Endothelial cell of umbilical vein (primary cell): ENCODE results near the gene KAT7. TPM values are rescaled to one million over a fixed set of nuclear protein-coding genes. Genes with fewer than 3 reads are reported as not detected.

Experiments
- BruUV-seq: library from RNA; stranded (reverse); fragments of 400-500 nt; replicated peaks from 2 replicates; lab custom pipeline; 2021; lab: Mats Ljungman, UMichigan
- CTCF ChIA-PET: fragments of 300-600, 350-600 bp; sonication (Branson Sonifier 250); formaldehyde crosslinking; loops from one replicate; lab custom pipeline; 2021; ENCODE audit warnings: antibody characterized with exemption, inconsistent platforms; lab: Charles Lee
- POLR2A ChIA-PET: fragments of 300-600, 350-600 bp; sonication (Branson Sonifier 250); formaldehyde crosslinking; loops from one replicate; lab custom pipeline; 2021; ENCODE audit warnings: antibody characterized with exemption, inconsistent platforms; lab: Charles Lee
- DNase-seq: peaks from one replicate; pipeline ENCODE4 v3.0.0-alpha.2; 2011; ENCODE audit warnings: low read depth, low spot score
- FAIRE-seq: peaks from 2 replicates; lab custom pipeline; 2011; peaks lifted over from hg19 to GRCh38; lab: Jason Lieb, UNC
- H2AFZ ChIP-seq: 2 replicates; pipeline ENCODE4 v1.6.0; 2012; ENCODE audit warnings: low read depth, low read length, control low read depth, inconsistent platforms
- H3K27ac ChIP-seq: 2 replicates; pipeline ENCODE4 v1.5.1; 2011; ENCODE audit warnings: low read depth, mild to moderate bottlenecking, control low read depth, low read length, moderate library complexity; ENCODE audit not compliant: insufficient read depth
- H3K27me3 ChIP-seq, 2 experiments: 2 replicates each; pipeline versions ENCODE4 v1.6.0 to v1.6.1; 2011; ENCODE audit warnings: low read length in 2 of 2, mixed read lengths in 1 of 2; ENCODE audit not compliant: control insufficient read depth in 2 of 2, insufficient read depth in 2 of 2
- H3K36me3 ChIP-seq, 2 experiments: 2 replicates in 1 of 2; 3 replicates in 1 of 2; pipeline ENCODE4 v1.5.1; 2011; ENCODE audit warnings: low read length in 2 of 2, mild to moderate bottlenecking in 1 of 2, moderate library complexity in 1 of 2; ENCODE audit not compliant: control insufficient read depth in 2 of 2, insufficient read depth in 2 of 2; ENCODE audit errors: extremely low read depth in 1 of 2
- H3K4me1 ChIP-seq: 3 replicates; pipeline ENCODE4 v1.5.1; 2011; ENCODE audit warnings: mild to moderate bottlenecking, low read length; ENCODE audit not compliant: control insufficient read depth, insufficient read depth; ENCODE audit errors: extremely low read depth
- H3K4me2 ChIP-seq: 2 replicates; pipeline ENCODE4 v1.6.1; 2011; ENCODE audit warnings: low read length, control low read depth, mixed read lengths; ENCODE audit not compliant: insufficient read depth
- H3K4me3 ChIP-seq, 3 experiments: fragments of 200-600 bp in 1 of 3; sonication (generic), shearing (Covaris generic) in 1 of 3; replicated peaks in 1 of 3; 2 replicates each; pipeline ENCODE4 v1.5.1; 2011 to 2016; ENCODE audit warnings: control low read depth in 3 of 3, low read length in 3 of 3, mild to moderate bottlenecking in 2 of 3, inconsistent platforms in 1 of 3, low read depth in 1 of 3, moderate library complexity in 1 of 3; ENCODE audit not compliant: insufficient read depth in 1 of 3
- H3K79me2 ChIP-seq: 2 replicates; pipeline ENCODE4 v1.6.0; 2012; ENCODE audit warnings: low read length, inconsistent platforms; ENCODE audit not compliant: control insufficient read depth, insufficient read depth
- H3K9ac ChIP-seq: replicated peaks from 2 replicates; pipeline ENCODE3; 2011; ENCODE audit warnings: low read length, control low read depth; ENCODE audit not compliant: insufficient read depth; ENCODE audit errors: extremely low read depth
- H3K9me1 ChIP-seq: replicated peaks from 3 replicates; pipeline ENCODE4 v1.6.0; 2011; ENCODE audit warnings: mild to moderate bottlenecking, low read length; ENCODE audit not compliant: control insufficient read depth, insufficient read depth; ENCODE audit errors: extremely low read depth
- H3K9me3 ChIP-seq: replicated peaks from 2 replicates; pipeline ENCODE4 v1.5.1; 2012; ENCODE audit warnings: low read length, inconsistent platforms; ENCODE audit not compliant: control insufficient read depth, insufficient read depth
- H4K20me1 ChIP-seq: replicated peaks from 2 replicates; pipeline ENCODE3; 2011; ENCODE audit warnings: mild to moderate bottlenecking, low read length; ENCODE audit not compliant: control insufficient read depth, insufficient read depth; ENCODE audit errors: extremely low read depth
- EZH2 ChIP-seq: IDR thresholded peaks from 2 replicates; pipeline ENCODE4 v1.6.1; 2012; ENCODE audit warnings: borderline replicate concordance, low read depth, mild to moderate bottlenecking, moderate library complexity, low read length, inconsistent platforms; ENCODE audit not compliant: severe bottlenecking
- GATA2 ChIP-seq: IDR thresholded peaks from 2 replicates; pipeline ENCODE4 v1.7.0; 2011; ENCODE audit warnings: low read depth, mild to moderate bottlenecking, moderate library complexity, mixed read lengths, low read length; ENCODE audit not compliant: insufficient read length, insufficient read depth
- dilution Hi-C: fragments of 300-500 bp; cut with MboI; formaldehyde crosslinking; loops from one replicate; pipeline ENCODE4 v1.15.0; 2019; ENCODE audit warnings: low sequenced_read_pairs; ENCODE audit not compliant: extremely low pct_ligation_motif_present
- intact Hi-C: fragments of 100-400 bp; cut with micrococcal nuclease; formaldehyde crosslinking; loops from one replicate; pipeline ENCODE4 v1.10.0; 2022
- polyA plus RNA-seq, 4 experiments: library from polyadenylated mRNA; depleted of rRNA in 3 of 4; stranded (reverse) in 3 of 4; unstranded in 1 of 4; fragments of >200 nt; gene quantifications; 2 replicates each; pipeline versions ENCODE4 v1.2.1 to v1.2.3, GENCODE V29; 2011 to 2012; ENCODE audit warnings: missing spikeins in 1 of 4
- total RNA-seq: library from RNA; stranded (reverse); gene quantifications from 2 replicates; pipeline ENCODE4 v1.2.3, GENCODE V29; 2021
- TF ChIP-seq, protein P1 (sequence below), 2 donors: IDR thresholded peaks; 1 replicate in 1 of 2; 2 replicates in 1 of 2; pipeline ENCODE4 v1.5.1; 2011; ENCODE audit warnings: low read length in 2 of 2, mild to moderate bottlenecking in 2 of 2, moderate library complexity in 2 of 2, control low read depth in 1 of 2, inconsistent platforms in 1 of 2, low read depth in 1 of 2; ENCODE audit not compliant: insufficient read depth in 1 of 2; ENCODE audit errors: extremely low read depth in 1 of 2

KAT7 gene
- total and polyA plus RNA-seq, 2 donors (not counting 3 experiments of a cell fraction or from before 2014, with no cell fraction given) = 44.5 to 66.2 TPM

DNA sequence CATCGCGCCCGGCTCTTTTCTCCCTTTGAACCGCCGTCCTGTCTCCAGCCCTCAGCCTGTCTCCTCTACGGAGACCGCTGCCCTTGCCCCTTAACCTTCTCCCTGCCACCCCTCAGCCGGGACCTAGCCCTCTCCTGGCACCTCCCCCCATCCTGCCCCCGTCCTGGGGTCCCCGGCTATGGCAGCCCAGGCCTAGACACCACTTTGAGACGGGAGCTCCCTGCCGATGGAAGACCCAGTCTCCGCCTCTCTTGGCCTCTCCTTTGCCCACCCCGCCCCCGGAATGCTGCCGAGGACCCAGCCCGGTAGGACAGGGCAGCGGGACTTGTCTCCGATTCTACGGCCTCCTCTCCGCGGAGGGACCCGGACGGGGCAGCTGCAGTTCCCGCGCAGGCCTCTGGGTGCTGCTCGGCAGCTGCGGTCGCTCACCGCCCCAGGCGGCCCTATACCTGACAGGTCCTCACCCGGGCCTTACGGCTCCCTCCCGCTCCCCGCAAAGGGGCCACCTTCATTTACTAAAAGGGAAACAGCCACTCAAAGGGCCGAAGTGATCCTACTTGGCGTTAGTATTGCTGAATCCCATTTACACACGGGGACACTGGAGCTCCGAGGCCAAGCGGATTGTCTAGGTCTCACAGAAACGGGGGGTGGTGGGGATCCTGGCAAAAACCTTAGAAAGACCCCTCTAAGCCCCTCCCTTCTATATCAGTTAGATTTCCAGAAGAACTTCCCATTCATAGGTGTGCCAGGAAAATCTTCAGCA is 92.0 kb downstream of the KAT7 start:
- no peak overlapping the region for H3K27ac ChIP-seq
- dilution Hi-C loops = no loop called here
- TF ChIP-seq GATA2 = no peak
- TF ChIP-seq, protein P1, sequence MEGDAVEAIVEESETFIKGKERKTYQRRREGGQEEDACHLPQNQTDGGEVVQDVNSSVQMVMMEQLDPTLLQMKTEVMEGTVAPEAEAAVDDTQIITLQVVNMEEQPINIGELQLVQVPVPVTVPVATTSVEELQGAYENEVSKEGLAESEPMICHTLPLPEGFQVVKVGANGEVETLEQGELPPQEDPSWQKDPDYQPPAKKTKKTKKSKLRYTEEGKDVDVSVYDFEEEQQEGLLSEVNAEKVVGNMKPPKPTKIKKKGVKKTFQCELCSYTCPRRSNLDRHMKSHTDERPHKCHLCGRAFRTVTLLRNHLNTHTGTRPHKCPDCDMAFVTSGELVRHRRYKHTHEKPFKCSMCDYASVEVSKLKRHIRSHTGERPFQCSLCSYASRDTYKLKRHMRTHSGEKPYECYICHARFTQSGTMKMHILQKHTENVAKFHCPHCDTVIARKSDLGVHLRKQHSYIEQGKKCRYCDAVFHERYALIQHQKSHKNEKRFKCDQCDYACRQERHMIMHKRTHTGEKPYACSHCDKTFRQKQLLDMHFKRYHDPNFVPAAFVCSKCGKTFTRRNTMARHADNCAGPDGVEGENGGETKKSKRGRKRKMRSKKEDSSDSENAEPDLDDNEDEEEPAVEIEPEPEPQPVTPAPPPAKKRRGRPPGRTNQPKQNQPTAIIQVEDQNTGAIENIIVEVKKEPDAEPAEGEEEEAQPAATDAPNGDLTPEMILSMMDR (IDR thresholded peaks at IDR 0.05; ENCODE audit: extremely low read depth in 1 of 2, insufficient read depth in 1 of 2, low read depth in 1 of 2, low read length in 2 of 2) = peak; percentile 83 to 98
- peak; percentile 59 for TF ChIP-seq EZH2
- H3K9me1 ChIP-seq = no peaks in the 10 kb centered on the region
- DNase-seq = peak; percentile 54
- POLR2A ChIA-PET = no interaction called here
- H3K4me3 ChIP-seq = no peak overlapping the region
- no peak overlapping the region for H3K4me2 ChIP-seq
- no peaks in the 10 kb centered on the region for H3K36me3 ChIP-seq
- H4K20me1 ChIP-seq = no peaks in the 10 kb centered on the region
- peak overlapping the region; percentile 43 for H2AFZ ChIP-seq
- CTCF ChIA-PET = interaction anchor here (0.5 to 26.9 kb wide), 27 partner anchors 9 to 1244 kb away, joined by 3 to 590 read pairs (median 4); partner anchors contain the start of gene DLX3
- intact Hi-C loops = loop anchor here (1.0 to 5.0 kb wide), 2 partner anchors 72 to 116 kb away; no protein-coding TSS in a partner anchor
- H3K79me2 ChIP-seq = no peaks in the 10 kb centered on the region
- peaks cover 19 to 23% of the 10 kb centered on the region in 2 experiments for H3K27me3 ChIP-seq
- no peaks in the 10 kb centered on the region for H3K4me1 ChIP-seq
- no peak overlapping the region for H3K9ac ChIP-seq
- BruUV-seq = no TSS peak
- FAIRE-seq = peak; percentile 85
- H3K9me3 ChIP-seq = no peaks in the 10 kb centered on the region
